ENCODE data around the gene ZNF488. TPM values are rescaled to one million over a fixed set of nuclear protein-coding genes. Genes with fewer than 3 reads are reported as not detected.

ZNF488 gene
- total RNA-seq, 1 donor, result 0.18 TPM

DNA sequence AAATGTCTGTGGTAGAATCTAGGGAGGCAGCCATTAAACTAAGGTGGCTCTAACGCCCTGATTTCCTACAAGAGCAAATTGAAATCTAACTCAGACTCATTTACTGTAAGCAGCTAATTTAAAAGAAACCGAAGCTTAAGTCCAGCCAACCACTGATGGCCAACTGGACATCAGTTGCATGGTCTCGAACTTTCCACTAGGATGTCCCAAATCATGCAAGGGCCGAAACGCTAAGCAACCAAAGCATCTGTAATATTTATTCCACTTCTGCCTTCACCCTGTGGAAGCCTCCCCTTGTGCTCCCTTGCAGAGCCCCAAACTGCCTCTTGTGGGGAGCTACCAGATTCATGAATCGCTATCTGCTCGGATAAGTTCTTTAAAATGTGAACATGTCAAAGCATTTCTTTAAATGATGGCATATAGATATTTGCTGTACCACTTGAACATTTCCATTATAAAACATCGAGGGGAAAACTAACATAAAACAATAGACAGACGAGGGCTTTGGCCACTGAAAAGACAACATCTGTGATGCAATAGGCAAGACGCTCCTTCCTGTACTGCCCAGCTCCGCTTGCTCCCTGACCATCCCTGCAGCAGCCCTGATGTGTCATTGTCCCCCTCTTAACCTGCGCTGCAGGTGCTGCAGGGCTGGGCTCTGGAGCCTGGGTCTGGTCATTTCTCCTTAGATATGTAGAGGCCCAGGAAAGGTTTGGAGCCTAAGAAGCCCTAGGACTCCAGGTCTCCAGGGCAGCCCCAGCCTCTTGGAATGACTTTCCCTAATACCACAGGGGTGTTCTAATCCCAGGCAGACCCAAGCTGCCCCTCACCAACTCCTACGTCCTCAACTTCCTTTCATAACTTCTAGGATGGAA lies 38.9 kb downstream of the ZNF488 start:
- H3K4me3 ChIP-seq (ENCODE audit: low read depth, low read length), result no peak overlapping the region
- TF ChIP-seq, protein P1, sequence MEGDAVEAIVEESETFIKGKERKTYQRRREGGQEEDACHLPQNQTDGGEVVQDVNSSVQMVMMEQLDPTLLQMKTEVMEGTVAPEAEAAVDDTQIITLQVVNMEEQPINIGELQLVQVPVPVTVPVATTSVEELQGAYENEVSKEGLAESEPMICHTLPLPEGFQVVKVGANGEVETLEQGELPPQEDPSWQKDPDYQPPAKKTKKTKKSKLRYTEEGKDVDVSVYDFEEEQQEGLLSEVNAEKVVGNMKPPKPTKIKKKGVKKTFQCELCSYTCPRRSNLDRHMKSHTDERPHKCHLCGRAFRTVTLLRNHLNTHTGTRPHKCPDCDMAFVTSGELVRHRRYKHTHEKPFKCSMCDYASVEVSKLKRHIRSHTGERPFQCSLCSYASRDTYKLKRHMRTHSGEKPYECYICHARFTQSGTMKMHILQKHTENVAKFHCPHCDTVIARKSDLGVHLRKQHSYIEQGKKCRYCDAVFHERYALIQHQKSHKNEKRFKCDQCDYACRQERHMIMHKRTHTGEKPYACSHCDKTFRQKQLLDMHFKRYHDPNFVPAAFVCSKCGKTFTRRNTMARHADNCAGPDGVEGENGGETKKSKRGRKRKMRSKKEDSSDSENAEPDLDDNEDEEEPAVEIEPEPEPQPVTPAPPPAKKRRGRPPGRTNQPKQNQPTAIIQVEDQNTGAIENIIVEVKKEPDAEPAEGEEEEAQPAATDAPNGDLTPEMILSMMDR (IDR thresholded peaks at IDR 0.05; ENCODE audit: insufficient read depth, low read length), result no peak

DNA sequence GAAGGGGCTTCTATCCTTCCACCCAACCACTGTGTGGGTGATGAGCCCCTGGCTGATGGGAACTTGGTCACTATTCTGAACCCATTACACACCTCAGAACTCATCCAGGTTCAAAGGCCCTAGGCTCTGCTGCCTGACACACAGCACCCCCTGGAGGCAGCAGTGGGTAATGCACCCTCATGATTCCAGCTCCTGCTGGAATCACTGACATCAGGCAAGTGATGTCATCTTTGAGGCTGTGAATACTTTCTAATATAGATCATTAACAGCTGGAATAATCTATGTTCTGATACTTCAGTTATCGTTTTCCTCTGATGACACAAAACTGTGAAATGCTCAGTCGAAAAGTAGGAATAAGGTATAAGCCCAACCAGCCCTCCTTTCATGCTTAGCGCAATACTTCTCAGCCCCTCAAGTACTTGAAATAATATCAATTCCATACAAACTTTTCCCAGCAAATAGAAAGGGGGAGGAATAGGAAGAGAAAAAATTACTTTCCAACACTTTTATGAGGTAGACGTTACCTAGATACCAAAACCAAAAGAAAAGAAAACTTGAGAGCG lies 43.4 kb downstream of the ZNF488 start:
- no peak overlapping the region for H3K4me3 ChIP-seq (ENCODE audit: low read depth, low read length)
- TF ChIP-seq, protein P1 (IDR thresholded peaks at IDR 0.05; ENCODE audit: insufficient read depth, low read length), result peak; percentile 97
- DNase-seq (ENCODE audit: low read depth), result peak; percentile 69

More for the DNA sequence above, 38.9 kb downstream of the ZNF488 start:
- no peak for DNase-seq (ENCODE audit: low read depth)

DNA sequence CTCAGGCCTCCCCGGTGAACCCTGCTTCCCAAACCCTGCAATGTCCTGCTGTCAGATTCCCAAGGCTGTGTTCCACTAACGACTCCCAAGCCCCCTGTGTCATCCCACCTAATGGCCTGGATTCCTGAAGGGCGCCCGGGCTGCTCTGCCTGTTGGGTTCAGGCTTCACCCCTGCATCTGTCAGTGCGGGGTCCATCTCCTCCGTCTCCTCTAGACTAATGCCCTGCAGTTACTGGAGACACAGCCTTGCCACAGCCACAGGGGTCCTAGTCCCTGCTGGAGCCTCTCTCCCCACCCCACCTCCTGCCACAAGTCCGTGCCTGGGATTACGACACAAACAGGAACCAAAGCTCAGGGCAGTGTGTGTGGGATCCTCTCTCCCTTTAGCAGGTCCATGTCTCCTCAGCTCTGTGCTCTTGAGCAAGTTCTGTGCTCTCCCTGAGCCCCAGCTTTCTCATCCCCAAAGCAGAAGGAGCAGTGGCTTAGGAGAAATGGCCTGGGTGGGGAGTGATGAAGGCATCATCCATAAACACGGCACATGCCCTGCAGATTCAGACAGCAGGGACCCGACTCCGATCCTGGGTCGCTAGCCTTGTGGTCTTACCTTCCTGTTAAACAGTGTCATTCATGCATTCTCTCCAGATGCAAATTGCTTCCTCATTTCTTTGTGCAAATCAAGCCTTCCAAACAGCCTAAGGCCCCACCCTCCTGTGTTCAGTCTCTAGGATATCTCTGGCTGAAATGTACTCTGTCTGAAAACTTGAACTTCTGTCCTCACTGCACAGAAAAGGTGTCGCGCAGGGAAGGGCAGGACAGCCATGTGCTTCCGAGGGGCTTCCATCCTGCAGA lies 44.1 kb downstream of the ZNF488 start:
- H3K4me3 ChIP-seq (ENCODE audit: low read depth, low read length), result no peak overlapping the region
- no peak for DNase-seq (ENCODE audit: low read depth)
- TF ChIP-seq, protein P1 (IDR thresholded peaks at IDR 0.05; ENCODE audit: insufficient read depth, low read length), result no peak

DNA sequence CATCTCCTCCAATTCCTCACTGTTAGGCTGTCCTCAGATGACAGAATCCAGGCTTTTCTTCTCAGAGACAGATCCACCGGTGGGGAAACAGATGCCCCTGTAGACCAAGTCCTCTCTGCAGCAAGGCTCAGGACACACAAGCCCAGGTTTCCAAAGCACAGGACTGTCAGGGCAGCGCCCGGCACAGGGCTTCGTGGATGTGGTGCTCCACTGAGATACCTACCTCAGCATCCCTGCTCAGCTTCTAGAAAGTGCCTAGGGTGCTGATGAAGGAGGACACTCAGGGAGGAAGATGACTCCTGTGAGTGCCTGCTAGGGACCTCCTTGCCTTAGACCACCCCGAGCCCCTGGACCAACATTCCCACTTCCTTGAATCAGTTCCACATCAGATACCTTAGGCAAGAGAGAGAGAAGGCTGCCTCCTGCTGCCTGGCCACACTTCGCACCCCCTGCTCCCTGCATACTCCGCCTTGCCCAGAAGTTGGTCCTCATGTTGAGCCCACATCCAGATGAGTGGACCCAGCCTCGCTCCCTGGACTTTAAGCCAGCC lies 44.8 kb downstream of the ZNF488 start:
- TF ChIP-seq, protein P1 (IDR thresholded peaks at IDR 0.05; ENCODE audit: insufficient read depth, low read length), result no peak
- no peak for DNase-seq (ENCODE audit: low read depth)
- no peak overlapping the region for H3K4me3 ChIP-seq (ENCODE audit: low read depth, low read length)

DNA sequence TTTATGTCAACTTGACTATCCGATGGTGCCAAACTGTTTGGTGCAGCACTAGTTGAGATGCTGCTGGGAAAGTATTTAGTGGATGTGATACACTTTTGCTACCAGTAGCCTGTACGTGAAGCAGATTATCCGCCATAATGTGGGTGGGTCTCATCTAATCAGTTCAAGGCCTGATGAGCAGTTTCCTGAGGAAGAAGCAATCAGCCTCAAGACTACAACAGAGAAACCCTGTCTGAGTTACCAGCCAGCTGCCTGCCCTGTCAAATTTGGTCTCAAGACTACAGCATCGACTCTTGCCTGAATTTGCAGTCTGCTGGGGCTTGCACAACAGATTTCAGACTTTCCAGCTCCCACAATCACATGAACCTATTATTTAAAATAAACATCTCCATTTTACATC lies 46.8 kb downstream of the ZNF488 start:
- DNase-seq (ENCODE audit: low read depth), result no peak
- TF ChIP-seq, protein P1 (IDR thresholded peaks at IDR 0.05; ENCODE audit: insufficient read depth, low read length), result no peak

DNA sequence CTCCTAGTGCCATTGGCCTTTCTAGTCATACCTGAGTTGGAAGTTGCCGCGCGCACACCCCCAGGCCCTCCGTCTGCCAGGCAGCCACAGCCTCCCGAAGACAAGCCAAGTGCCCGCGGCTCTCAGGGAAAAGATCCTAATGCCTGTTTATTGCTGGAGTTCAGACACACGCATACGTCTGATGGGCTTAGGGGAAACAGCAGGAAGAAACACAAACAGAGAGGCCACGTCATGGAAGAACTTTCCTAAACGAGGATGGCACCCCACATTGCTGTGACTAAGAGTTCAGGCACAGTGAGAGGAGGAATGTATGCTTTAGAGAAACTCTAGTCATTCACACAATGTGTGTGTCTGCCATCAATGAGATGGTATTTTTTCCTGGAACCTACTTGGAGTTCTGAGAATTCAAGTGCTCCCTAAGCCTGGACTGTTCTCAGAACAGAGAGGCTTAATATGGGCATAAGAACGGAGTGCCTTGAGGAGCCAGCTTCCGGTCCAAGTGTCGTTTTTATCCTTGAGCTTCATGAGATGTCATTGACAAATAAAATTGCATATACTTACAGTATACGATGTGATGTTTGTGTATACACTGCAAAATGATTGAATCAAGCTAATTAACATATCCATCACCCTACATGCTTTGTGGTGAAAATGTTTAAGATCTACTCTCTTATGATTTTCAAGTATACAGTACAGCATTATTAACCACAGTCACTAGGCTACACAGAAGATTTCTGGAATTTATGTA lies 47.5 kb downstream of the ZNF488 start:
- H3K4me3 ChIP-seq (ENCODE audit: low read depth, low read length), result no peak overlapping the region
- TF ChIP-seq, protein P1 (IDR thresholded peaks at IDR 0.05; ENCODE audit: insufficient read depth, low read length), result no peak
- no peak for DNase-seq (ENCODE audit: low read depth)

More for the DNA sequence above, 46.8 kb downstream of the ZNF488 start:
- H3K4me3 ChIP-seq (ENCODE audit: low read depth, low read length), result no peak overlapping the region
